OCI-LY3 (cell line): ENCODE results near the gene PIK3C2G.

Experiments
- EZH2phosphoT487 ChIP-seq: fragments of 200-600 bp; shearing (Covaris generic); IDR thresholded peaks from 2 replicates; pipeline ENCODE4 v1.6.1; 2018; ENCODE audit warnings: antibody characterized with exemption, mixed run types, low read depth
- TF ChIP-seq, protein P1 (sequence below): fragments of 200-600, 300-600 bp; sonication (generic); IDR thresholded peaks from 2 replicates; pipeline ENCODE4 v1.5.1; 2014; ENCODE audit warnings: antibody characterized with exemption, low read length, low read depth

DNA sequence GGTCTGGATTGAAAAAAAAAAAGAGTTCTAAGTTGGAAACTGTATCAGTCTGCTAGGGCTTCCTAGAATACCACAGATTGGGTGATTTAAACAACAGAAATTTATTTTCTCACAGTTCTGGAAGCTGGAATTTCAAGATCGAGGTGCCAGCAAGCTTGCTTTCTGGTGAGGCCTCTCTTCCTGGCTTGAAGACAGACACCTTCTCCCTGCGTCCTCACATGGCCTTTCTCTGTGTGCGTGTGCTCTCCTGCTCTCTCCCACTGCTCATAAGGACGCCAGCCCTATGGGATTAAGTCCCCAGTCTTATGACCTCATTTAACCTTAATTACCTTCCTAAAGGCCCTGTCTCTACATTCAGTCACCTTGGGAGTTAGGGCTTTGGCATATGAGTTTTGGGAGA, 215.5 kb downstream of the PIK3C2G start:
- no peak for TF ChIP-seq EZH2phosphoT487
- TF ChIP-seq, protein P1, sequence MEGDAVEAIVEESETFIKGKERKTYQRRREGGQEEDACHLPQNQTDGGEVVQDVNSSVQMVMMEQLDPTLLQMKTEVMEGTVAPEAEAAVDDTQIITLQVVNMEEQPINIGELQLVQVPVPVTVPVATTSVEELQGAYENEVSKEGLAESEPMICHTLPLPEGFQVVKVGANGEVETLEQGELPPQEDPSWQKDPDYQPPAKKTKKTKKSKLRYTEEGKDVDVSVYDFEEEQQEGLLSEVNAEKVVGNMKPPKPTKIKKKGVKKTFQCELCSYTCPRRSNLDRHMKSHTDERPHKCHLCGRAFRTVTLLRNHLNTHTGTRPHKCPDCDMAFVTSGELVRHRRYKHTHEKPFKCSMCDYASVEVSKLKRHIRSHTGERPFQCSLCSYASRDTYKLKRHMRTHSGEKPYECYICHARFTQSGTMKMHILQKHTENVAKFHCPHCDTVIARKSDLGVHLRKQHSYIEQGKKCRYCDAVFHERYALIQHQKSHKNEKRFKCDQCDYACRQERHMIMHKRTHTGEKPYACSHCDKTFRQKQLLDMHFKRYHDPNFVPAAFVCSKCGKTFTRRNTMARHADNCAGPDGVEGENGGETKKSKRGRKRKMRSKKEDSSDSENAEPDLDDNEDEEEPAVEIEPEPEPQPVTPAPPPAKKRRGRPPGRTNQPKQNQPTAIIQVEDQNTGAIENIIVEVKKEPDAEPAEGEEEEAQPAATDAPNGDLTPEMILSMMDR = no peak
